ENCODE data around the gene URGCP. TPM values are rescaled to one million over a fixed set of nuclear protein-coding genes. Genes with fewer than 3 reads are reported as not detected.

The URGCP gene
- total and polyA plus RNA-seq, 2 experiments from 2014 or later = 7.2 to 13.2 TPM

DNA sequence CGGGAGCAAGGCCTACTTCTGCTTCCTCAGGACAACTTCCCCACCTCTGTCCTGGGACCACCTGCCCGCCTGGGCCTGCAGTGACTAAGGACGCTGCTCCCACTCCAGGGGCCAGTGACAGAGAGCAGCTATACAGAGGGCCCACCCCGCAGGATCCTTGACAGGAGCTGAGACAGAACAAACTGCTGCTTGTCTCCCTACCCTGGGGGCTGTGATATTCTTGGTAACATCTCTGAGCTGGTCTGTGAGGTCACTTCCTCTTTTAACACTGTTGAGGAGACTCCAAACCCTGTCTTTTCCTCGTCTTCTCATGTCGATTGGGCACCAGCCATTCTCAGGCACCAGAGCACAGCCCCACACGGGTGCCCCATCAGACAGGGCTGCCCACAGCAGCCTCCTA, 30.2 kb downstream of the URGCP start:
- peaks cover 5% of the 10 kb centered on the region; the same call in 1 of the 2 replicates for H3K9me2 ChIP-seq (ENCODE audit: insufficient read depth)
- no peaks in the 10 kb centered on the region for H4K20me1 ChIP-seq (replicated peaks; ENCODE audit: insufficient read depth)
- no peaks in the 10 kb centered on the region; the same call in 2 of the 3 replicates for H3K9me3 Mint-ChIP-seq
- peaks cover 24% of the 10 kb centered on the region for H3K4me1 Mint-ChIP-seq
- peaks cover 43% of the 10 kb centered on the region for H3K36me3 Mint-ChIP-seq (ENCODE audit: low read depth)
- no peaks in the 10 kb centered on the region for H3K36me3 ChIP-seq (ENCODE audit: insufficient read depth)
- no peak overlapping the region for H3K4me3 Mint-ChIP-seq
- H3K79me2 ChIP-seq (replicated peaks; ENCODE audit: insufficient read depth) = no peaks in the 10 kb centered on the region
- no peak overlapping the region for H3K27ac ChIP-seq (ENCODE audit: low read depth)
- no peaks in the 10 kb centered on the region for H3K27me3 ChIP-seq (ENCODE audit: insufficient read depth)
- no peak overlapping the region; the same call in 1 of the 2 replicates for H3K27ac Mint-ChIP-seq
- DNase-seq (ENCODE audit: low spot score) (no peak), ATAC-seq (no peak)
- H3K4me1 ChIP-seq (ENCODE audit: insufficient read depth) = peaks cover 19% of the 10 kb centered on the region
- H3K4me2 ChIP-seq = no peak overlapping the region
- no peaks in the 10 kb centered on the region for H3F3A ChIP-seq (replicated peaks; ENCODE audit: low read depth)
- no peak overlapping the region for H3K4me3 ChIP-seq
- no peak overlapping the region for H2AFZ ChIP-seq
- H3K27me3 Mint-ChIP-seq (ENCODE audit: insufficient read depth, low read depth, poor library complexity) = peaks cover 16% of the 10 kb centered on the region
- no peak for TF ChIP-seq POLR2AphosphoS5 (IDR thresholded peaks at IDR 0.05; ENCODE audit: low read depth)
- no peak for TF ChIP-seq JUNB (IDR thresholded peaks at IDR 0.05; ENCODE audit: unreplicated experiment)
- TF ChIP-seq, protein P1, sequence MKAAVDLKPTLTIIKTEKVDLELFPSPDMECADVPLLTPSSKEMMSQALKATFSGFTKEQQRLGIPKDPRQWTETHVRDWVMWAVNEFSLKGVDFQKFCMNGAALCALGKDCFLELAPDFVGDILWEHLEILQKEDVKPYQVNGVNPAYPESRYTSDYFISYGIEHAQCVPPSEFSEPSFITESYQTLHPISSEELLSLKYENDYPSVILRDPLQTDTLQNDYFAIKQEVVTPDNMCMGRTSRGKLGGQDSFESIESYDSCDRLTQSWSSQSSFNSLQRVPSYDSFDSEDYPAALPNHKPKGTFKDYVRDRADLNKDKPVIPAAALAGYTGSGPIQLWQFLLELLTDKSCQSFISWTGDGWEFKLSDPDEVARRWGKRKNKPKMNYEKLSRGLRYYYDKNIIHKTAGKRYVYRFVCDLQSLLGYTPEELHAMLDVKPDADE (IDR thresholded peaks at IDR 0.05) = no peak
- TF ChIP-seq, protein P2, sequence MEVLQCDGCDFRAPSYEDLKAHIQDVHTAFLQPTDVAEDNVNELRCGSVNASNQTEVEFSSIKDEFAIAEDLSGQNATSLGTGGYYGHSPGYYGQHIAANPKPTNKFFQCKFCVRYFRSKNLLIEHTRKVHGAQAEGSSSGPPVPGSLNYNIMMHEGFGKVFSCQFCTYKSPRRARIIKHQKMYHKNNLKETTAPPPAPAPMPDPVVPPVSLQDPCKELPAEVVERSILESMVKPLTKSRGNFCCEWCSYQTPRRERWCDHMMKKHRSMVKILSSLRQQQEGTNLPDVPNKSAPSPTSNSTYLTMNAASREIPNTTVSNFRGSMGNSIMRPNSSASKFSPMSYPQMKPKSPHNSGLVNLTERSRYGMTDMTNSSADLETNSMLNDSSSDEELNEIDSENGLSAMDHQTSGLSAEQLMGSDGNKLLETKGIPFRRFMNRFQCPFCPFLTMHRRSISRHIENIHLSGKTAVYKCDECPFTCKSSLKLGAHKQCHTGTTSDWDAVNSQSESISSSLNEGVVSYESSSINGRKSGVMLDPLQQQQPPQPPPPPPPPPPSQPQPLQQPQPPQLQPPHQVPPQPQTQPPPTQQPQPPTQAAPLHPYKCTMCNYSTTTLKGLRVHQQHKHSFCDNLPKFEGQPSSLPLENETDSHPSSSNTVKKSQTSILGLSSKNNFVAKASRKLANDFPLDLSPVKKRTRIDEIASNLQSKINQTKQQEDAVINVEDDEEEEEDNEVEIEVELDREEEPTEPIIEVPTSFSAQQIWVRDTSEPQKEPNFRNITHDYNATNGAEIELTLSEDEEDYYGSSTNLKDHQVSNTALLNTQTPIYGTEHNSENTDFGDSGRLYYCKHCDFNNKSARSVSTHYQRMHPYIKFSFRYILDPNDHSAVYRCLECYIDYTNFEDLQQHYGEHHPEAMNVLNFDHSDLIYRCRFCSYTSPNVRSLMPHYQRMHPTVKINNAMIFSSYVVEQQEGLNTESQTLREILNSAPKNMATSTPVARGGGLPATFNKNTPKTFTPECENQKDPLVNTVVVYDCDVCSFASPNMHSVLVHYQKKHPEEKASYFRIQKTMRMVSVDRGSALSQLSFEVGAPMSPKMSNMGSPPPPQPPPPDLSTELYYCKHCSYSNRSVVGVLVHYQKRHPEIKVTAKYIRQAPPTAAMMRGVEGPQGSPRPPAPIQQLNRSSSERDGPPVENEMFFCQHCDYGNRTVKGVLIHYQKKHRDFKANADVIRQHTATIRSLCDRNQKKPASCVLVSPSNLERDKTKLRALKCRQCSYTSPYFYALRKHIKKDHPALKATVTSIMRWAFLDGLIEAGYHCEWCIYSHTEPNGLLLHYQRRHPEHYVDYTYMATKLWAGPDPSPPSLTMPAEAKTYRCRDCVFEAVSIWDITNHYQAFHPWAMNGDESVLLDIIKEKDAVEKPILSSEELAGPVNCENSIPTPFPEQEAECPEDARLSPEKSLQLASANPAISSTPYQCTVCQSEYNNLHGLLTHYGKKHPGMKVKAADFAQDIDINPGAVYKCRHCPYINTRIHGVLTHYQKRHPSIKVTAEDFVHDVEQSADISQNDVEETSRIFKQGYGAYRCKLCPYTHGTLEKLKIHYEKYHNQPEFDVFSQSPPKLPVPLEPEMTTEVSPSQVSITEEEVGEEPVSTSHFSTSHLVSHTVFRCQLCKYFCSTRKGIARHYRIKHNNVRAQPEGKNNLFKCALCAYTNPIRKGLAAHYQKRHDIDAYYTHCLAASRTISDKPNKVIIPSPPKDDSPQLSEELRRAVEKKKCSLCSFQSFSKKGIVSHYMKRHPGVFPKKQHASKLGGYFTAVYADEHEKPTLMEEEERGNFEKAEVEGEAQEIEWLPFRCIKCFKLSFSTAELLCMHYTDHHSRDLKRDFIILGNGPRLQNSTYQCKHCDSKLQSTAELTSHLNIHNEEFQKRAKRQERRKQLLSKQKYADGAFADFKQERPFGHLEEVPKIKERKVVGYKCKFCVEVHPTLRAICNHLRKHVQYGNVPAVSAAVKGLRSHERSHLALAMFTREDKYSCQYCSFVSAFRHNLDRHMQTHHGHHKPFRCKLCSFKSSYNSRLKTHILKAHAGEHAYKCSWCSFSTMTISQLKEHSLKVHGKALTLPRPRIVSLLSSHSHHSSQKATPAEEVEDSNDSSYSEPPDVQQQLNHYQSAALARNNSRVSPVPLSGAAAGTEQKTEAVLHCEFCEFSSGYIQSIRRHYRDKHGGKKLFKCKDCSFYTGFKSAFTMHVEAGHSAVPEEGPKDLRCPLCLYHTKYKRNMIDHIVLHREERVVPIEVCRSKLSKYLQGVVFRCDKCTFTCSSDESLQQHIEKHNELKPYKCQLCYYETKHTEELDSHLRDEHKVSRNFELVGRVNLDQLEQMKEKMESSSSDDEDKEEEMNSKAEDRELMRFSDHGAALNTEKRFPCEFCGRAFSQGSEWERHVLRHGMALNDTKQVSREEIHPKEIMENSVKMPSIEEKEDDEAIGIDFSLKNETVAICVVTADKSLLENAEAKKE (CRISPR knock-in tag; IDR thresholded peaks at IDR 0.05) = no peak
- TF ChIP-seq, protein P3, sequence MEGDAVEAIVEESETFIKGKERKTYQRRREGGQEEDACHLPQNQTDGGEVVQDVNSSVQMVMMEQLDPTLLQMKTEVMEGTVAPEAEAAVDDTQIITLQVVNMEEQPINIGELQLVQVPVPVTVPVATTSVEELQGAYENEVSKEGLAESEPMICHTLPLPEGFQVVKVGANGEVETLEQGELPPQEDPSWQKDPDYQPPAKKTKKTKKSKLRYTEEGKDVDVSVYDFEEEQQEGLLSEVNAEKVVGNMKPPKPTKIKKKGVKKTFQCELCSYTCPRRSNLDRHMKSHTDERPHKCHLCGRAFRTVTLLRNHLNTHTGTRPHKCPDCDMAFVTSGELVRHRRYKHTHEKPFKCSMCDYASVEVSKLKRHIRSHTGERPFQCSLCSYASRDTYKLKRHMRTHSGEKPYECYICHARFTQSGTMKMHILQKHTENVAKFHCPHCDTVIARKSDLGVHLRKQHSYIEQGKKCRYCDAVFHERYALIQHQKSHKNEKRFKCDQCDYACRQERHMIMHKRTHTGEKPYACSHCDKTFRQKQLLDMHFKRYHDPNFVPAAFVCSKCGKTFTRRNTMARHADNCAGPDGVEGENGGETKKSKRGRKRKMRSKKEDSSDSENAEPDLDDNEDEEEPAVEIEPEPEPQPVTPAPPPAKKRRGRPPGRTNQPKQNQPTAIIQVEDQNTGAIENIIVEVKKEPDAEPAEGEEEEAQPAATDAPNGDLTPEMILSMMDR (conservative IDR thresholded peaks at IDR 0.05; ENCODE audit: low read depth in 2 of 2) = no peak
- TF ChIP-seq STAT1 (IDR thresholded peaks at IDR 0.05; ENCODE audit: unreplicated experiment) = no peak
- TF ChIP-seq NANOG (IDR thresholded peaks at IDR 0.05; ENCODE audit: borderline replicate concordance) = no peak
- no peak for TF ChIP-seq EZH2phosphoT487 (IDR thresholded peaks at IDR 0.05; ENCODE audit: unreplicated experiment)
- TF ChIP-seq EZH2 (IDR thresholded peaks at IDR 0.05; ENCODE audit: low read depth, unreplicated experiment) = no peak
- TF ChIP-seq, protein P4, sequence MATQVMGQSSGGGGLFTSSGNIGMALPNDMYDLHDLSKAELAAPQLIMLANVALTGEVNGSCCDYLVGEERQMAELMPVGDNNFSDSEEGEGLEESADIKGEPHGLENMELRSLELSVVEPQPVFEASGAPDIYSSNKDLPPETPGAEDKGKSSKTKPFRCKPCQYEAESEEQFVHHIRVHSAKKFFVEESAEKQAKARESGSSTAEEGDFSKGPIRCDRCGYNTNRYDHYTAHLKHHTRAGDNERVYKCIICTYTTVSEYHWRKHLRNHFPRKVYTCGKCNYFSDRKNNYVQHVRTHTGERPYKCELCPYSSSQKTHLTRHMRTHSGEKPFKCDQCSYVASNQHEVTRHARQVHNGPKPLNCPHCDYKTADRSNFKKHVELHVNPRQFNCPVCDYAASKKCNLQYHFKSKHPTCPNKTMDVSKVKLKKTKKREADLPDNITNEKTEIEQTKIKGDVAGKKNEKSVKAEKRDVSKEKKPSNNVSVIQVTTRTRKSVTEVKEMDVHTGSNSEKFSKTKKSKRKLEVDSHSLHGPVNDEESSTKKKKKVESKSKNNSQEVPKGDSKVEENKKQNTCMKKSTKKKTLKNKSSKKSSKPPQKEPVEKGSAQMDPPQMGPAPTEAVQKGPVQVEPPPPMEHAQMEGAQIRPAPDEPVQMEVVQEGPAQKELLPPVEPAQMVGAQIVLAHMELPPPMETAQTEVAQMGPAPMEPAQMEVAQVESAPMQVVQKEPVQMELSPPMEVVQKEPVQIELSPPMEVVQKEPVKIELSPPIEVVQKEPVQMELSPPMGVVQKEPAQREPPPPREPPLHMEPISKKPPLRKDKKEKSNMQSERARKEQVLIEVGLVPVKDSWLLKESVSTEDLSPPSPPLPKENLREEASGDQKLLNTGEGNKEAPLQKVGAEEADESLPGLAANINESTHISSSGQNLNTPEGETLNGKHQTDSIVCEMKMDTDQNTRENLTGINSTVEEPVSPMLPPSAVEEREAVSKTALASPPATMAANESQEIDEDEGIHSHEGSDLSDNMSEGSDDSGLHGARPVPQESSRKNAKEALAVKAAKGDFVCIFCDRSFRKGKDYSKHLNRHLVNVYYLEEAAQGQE (IDR thresholded peaks at IDR 0.05; ENCODE audit: unreplicated experiment) = no peak
- no peak for TF ChIP-seq CREB1 (CRISPR knock-in tag; IDR thresholded peaks at IDR 0.05; ENCODE audit: low read depth)

Measured in GM23338 (cell line).